Measurements from ENCODE around the gene STAC2. TPM values are rescaled to one million over a fixed set of nuclear protein-coding genes. Genes with fewer than 3 reads are reported as not detected.

The STAC2 gene
- total and polyA plus RNA-seq, 2 of the 13 experiments (the other 11 are each of a cell fraction or from before 2014, with no cell fraction given) = not detected

GRCh38 chr17:39196241-39196807 lies 29.4 kb downstream of the STAC2 start:
- Histone ChIP-seq H3K27me3 (ENCODE audit: control insufficient read depth in 1 of 2, insufficient read depth in 2 of 2, low read length in 2 of 2) (no peaks in the 10 kb centered on the region; a peak in 1 of 5 replicates), H2AFZ (ENCODE audit: low read length) (no peak overlapping the region), H3K36me3 (replicated peaks in 1 of 2; ENCODE audit: control insufficient read depth in 1 of 2, insufficient read depth in 2 of 2, low read length in 2 of 2) (no peaks in the 10 kb centered on the region), H3K9me3 (ENCODE audit: low read length) (no peaks in the 10 kb centered on the region), H4K20me1 (ENCODE audit: insufficient read depth, low read length) (no peaks in the 10 kb centered on the region), H3K9ac (ENCODE audit: insufficient read depth, low read depth, low read length) (no peak overlapping the region), H3K4me3 (replicated peaks in 1 of 3; ENCODE audit: insufficient read depth in 1 of 3, low read depth in 2 of 3, low read length in 3 of 3) (no peak overlapping the region; a peak in 1 of 6 replicates), H3K79me2 (ENCODE audit: insufficient read depth, low read length) (peaks cover 12% of the 10 kb centered on the region), H3K4me2 (ENCODE audit: low read depth, low read length) (peak overlapping the region; percentile 89), H3K27ac (ENCODE audit: extremely low read length, insufficient read depth, low read length) (no peak overlapping the region), H3K4me1 (ENCODE audit: insufficient read depth, low read length) (peaks cover 48% of the 10 kb centered on the region)
- intact Hi-C loops (cut with micrococcal nuclease; ENCODE audit: unreplicated experiment) = no loop called here
- CTCF ChIA-PET (ENCODE audit: low intra/inter-chr PET ratio, low total read pairs) = no interaction called here
- POLR2A ChIA-PET = no interaction called here
- 67% methylated on average over 8 of the region's 8 CpGs for WGBS (ENCODE audit: low lambda C conversion rate)
- FAIRE-seq = no peak
- TF ChIP-seq KDM5B (CRISPR knock-in tag; IDR thresholded peaks at IDR 0.05; ENCODE audit: borderline replicate concordance) (no peak), ZNF256 (CRISPR knock-in tag; conservative IDR thresholded peaks at IDR 0.05) (no peak), ZBTB42 (CRISPR knock-in tag; IDR thresholded peaks at IDR 0.05) (no peak), FOSL1 (CRISPR knock-in tag; IDR thresholded peaks at IDR 0.05; ENCODE audit: borderline replicate concordance) (no peak), ZNF318 (CRISPR knock-in tag; IDR thresholded peaks at IDR 0.05) (no peak), PRDM15 (CRISPR knock-in tag; IDR thresholded peaks at IDR 0.05) (no peak)
- no TSS peak for BruUV-seq (replicated peaks)
- ATAC-seq = no peak
- DNase-seq (ENCODE audit: low spot score) = no peak
- in situ Hi-C loops (cut with HindIII; ENCODE audit: extremely low pct_ligation_motif_present, low pct_unique_long_range_greater_than_20kb) = no loop called here
